Inferior parietal cortex (tissue), 1 donor: ENCODE data around the gene GABRR3.

Experiments
- DNase-seq: peaks from one replicate; pipeline ENCODE4 v3.0.0-alpha.2; 2016; ENCODE audit errors: extremely low spot score

Gene GABRR3

GRCh38 chr3:97990624-97991292 is 44.4 kb downstream of the GABRR3 start:
- no peak for DNase-seq

- DNase-seq: no peak
These were observed 46.1 kb downstream of the GABRR3 start for GRCh38 chr3:97988784-97989568.

DNA sequence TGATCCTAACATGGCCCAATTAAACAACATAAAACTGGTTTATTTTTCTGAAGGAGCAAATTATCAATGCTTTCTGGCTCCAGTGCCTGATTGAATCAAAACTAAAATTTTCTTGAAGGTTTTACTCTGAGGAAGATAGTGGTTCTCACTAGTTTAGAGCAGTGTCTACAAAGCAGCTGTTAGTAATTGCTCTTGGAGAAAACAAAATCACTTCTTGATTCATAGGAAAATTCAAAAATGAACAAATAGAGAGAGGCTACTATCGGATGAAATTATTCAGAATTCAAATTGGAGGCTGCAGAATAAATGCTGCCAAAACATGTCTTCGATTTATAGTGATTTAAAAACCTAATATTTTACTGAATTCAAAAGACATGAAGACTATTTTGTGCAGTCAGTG is 47.8 kb downstream of the GABRR3 start:
- no peak for DNase-seq

- DNase-seq: no peak
These were observed 51.1 kb downstream of the GABRR3 start for GRCh38 chr3:97983933-97984491.

DNA sequence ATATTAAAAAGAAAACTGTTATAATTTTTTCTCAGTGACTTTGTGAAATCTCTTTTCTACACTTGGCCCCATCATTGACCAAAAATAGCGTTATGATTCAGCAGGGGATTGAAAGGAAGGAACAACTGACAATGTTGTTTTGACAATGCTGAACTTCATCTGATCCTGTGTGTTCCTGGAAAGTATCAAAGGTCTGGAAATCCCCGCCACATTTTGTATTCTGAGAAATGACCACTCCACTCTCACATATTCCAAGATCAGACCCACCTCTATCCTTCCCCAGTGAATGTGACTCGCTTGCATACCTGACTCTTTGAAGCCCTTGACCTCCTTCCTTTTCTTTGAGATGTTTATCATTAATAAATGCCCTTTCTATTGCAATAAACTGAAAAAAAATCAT is 53.2 kb downstream of the GABRR3 start:
- DNase-seq: no peak

DNA sequence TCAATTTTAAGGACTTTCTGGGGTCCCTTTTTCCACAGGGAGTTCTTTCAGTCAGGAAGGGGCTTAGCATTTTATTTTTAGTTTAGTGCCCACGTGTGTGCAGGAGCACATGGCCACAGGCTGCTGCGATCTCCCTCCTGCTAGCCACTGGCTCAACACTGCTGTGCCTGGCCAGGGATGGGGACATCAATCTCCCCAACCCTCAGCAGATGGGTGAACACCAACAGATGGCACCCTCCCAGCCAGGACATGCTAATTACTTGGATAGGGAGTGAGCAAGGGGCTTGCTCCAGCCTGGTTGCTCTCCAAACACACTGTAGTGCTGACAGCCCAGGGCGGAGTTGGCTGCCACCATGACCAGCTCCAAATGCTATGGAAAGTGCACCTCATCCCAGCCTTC is 55.5 kb downstream of the GABRR3 start:
- no peak for DNase-seq

GRCh38 chr3:97975466-97975865 is 59.6 kb downstream of the GABRR3 start:
- no peak for DNase-seq

DNA sequence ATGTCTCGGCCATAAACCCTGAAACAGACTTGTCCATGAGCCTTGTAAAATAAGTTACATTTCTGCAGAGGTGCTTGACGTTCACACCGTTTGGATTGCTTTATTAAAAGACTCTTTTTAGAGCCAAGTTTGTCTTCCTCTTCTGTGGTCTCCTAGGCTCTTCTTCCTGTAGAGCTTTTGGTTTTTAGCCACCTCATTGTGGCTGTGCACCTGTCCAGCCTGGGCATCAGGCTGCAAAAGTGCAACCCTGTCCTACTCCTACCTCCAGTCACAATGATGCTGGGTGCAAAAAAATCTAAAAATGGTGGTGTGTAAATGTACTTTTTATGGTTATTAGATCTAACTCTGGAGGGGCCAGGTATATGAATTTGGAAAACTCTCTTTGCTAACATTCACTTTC is 60.1 kb downstream of the GABRR3 start:
- DNase-seq: no peak

DNA sequence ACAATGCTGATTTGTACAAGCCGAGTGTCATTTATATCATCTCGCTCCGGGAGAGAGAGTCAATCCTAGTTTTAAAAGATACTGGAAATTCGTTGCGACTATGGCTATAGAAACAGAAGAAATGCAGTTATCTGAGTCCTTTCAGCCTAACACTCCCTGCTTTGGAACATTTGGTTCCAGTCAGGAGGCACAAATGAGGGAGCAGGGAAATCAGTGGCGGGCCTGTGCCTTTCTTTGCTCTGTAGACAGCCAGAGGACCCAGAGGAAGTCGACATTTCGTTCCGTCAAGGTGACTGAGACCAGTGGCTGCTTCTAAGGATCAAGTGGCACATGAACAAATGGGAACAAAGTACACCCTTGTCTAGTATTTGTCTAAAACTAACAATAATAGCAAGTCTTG is 62.1 kb downstream of the GABRR3 start:
- DNase-seq: no peak

- DNase-seq: peak; percentile 63
These were observed 63.2 kb downstream of the GABRR3 start, which contains the start of gene RIOX2 for GRCh38 chr3:97971679-97972567. RIOX2 (minus strand) TSS chr3:97972431; CDS start chr3:97967593, 4,838 bp downstream.

GRCh38 chr3:97970956-97971620 is 64.0 kb downstream of the GABRR3 start:
- no peak for DNase-seq

GRCh38 chr3:97970156-97970555 is 65.0 kb downstream of the GABRR3 start:
- DNase-seq: no peak

- no peak for DNase-seq
These were observed 65.6 kb downstream of the GABRR3 start for GRCh38 chr3:97969541-97969940.

- no peak for DNase-seq
These were observed 66.7 kb downstream of the GABRR3 start for GRCh38 chr3:97968376-97968775.

DNA sequence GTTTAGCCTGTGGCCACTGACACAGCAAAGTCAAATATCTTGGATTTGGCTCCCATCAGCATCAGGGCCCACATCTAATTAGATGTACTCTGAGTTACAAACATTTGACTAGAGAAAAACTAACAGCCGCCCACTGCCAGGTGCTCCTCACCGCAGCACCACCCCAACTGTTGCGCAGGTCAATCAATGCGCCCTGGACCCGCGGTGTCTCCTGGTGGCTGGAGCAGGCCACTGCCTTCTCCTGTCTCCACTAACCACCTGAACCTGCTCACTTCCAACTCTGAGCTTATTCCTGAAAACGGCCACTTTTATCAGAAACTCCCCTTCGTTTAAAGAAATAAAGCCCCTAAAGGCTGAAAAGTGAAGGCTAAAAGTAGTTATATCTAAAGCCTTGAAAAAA is 67.1 kb downstream of the GABRR3 start:
- DNase-seq: no peak

- DNase-seq: no peak
These were observed 73.9 kb downstream of the GABRR3 start for GRCh38 chr3:97960993-97961766.

- DNase-seq: no peak
These were observed 74.6 kb downstream of the GABRR3 start for GRCh38 chr3:97960551-97960950.

DNA sequence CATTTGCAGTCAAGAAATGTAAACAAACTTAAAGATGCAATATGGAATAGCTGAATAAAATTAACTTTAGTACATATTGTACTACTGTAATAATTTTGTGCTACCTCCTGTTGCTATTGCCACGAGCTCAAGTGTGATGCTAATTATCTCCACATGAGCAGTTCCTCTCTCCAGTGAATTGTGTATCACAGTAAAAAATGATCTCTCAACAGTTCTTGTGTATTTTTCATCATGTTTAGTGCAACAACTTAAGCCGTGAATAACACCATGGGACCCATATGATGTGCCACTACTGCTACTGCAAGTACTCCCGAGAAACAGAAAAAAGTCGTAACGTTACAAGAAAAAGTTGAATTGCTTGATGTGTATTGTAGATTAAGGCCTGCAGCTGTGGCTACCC is 75.2 kb downstream of the GABRR3 start:
- no peak for DNase-seq

DNA sequence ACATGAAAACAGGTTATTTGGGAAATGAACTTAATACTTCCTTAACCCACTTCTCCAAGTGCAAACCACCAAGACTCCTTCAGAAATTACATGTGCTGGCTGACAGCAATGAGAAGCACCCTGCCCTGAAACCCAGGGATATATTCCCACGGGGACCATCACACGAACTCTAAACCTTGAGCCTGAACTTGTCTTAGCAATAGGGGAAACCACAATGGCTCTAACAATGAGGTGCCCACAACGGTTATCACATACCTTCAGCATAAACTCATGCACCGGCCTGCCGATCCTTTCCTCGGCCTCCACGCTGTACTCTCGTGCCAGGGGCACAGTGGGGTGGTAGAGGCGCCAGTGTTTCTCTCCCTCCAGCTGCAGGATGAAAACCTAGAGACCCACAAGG is 76.3 kb downstream of the GABRR3 start:
- no peak for DNase-seq

GRCh38 chr3:97958396-97958795 is 76.7 kb downstream of the GABRR3 start:
- DNase-seq: no peak
